ENCODE results near the gene TNFRSF14.

The TNFRSF14 gene

GRCh38 chr1:2587071-2587859, 31.1 kb downstream of the TNFRSF14 start:
- no peaks in the 10 kb centered on the region for H3K27me3 ChIP-seq (replicated peaks; ENCODE audit: control insufficient read depth, insufficient read depth, low read length)
- no peaks in the 10 kb centered on the region for H3K36me3 ChIP-seq (ENCODE audit: control insufficient read depth, insufficient read depth, low read length, severe bottlenecking)
- peaks cover 4% of the 10 kb centered on the region for H3K4me1 ChIP-seq (ENCODE audit: control insufficient read depth, insufficient read depth, low read length)
- H3K9me3 ChIP-seq (ENCODE audit: control insufficient read depth, low read length): no peaks in the 10 kb centered on the region
- DNase-seq (ENCODE audit: low read depth): no peak
- H3K9ac ChIP-seq (ENCODE audit: low read length): peak overlapping the region; percentile 84
- H3K4me3 ChIP-seq (ENCODE audit: low read length): peak overlapping the region; percentile 84

GRCh38 chr1:2587860-2588571, 31.8 kb downstream of the TNFRSF14 start:
- Histone ChIP-seq H3K4me1 (ENCODE audit: control insufficient read depth, insufficient read depth, low read length) (peaks cover 4% of the 10 kb centered on the region), H3K9ac (ENCODE audit: low read length) (no peak overlapping the region), H3K4me3 (ENCODE audit: low read length) (no peak overlapping the region), H3K27me3 (replicated peaks; ENCODE audit: control insufficient read depth, insufficient read depth, low read length) (no peaks in the 10 kb centered on the region), H3K9me3 (ENCODE audit: control insufficient read depth, low read length) (no peaks in the 10 kb centered on the region), H3K36me3 (ENCODE audit: control insufficient read depth, insufficient read depth, low read length, severe bottlenecking) (no peaks in the 10 kb centered on the region)
- DNase-seq (ENCODE audit: low read depth): no peak

- H3K9ac ChIP-seq (ENCODE audit: low read length): no peak overlapping the region
- no peak overlapping the region for H3K4me3 ChIP-seq (ENCODE audit: low read length)
- H3K9me3 ChIP-seq (ENCODE audit: control insufficient read depth, low read length): no peaks in the 10 kb centered on the region
These were observed 32.7 kb downstream of the TNFRSF14 start for GRCh38 chr1:2588661-2589430.

GRCh38 chr1:2589431-2590232, 33.5 kb downstream of the TNFRSF14 start:
- H3K4me1 ChIP-seq (ENCODE audit: control insufficient read depth, insufficient read depth, low read length): peaks cover 4% of the 10 kb centered on the region
- no peak overlapping the region for H3K4me3 ChIP-seq (ENCODE audit: low read length)
- H3K27me3 ChIP-seq (replicated peaks; ENCODE audit: control insufficient read depth, insufficient read depth, low read length): peaks cover under 1% of the 10 kb centered on the region
- no peak overlapping the region for H3K9ac ChIP-seq (ENCODE audit: low read length)
- H3K36me3 ChIP-seq (ENCODE audit: control insufficient read depth, insufficient read depth, low read length, severe bottlenecking): no peaks in the 10 kb centered on the region
- no peaks in the 10 kb centered on the region for H3K9me3 ChIP-seq (ENCODE audit: control insufficient read depth, low read length)
- DNase-seq (ENCODE audit: low read depth): no peak

More at GRCh38 chr1:2588661-2589430, 32.7 kb downstream of the TNFRSF14 start:
- peaks cover 4% of the 10 kb centered on the region for H3K4me1 ChIP-seq (ENCODE audit: control insufficient read depth, insufficient read depth, low read length)
- no peak for DNase-seq (ENCODE audit: low read depth)
- H3K27me3 ChIP-seq (replicated peaks; ENCODE audit: control insufficient read depth, insufficient read depth, low read length): no peaks in the 10 kb centered on the region
- H3K36me3 ChIP-seq (ENCODE audit: control insufficient read depth, insufficient read depth, low read length, severe bottlenecking): no peaks in the 10 kb centered on the region

- H3K9me3 ChIP-seq (ENCODE audit: control insufficient read depth, low read length): no peaks in the 10 kb centered on the region
- peaks cover 4% of the 10 kb centered on the region for H3K4me1 ChIP-seq (ENCODE audit: control insufficient read depth, insufficient read depth, low read length)
- peaks cover 3% of the 10 kb centered on the region for H3K27me3 ChIP-seq (replicated peaks; ENCODE audit: control insufficient read depth, insufficient read depth, low read length)
- H3K9ac ChIP-seq (ENCODE audit: low read length): no peak overlapping the region
- DNase-seq (ENCODE audit: low read depth): no peak
- no peaks in the 10 kb centered on the region for H3K36me3 ChIP-seq (ENCODE audit: control insufficient read depth, insufficient read depth, low read length, severe bottlenecking)
- no peak overlapping the region for H3K4me3 ChIP-seq (ENCODE audit: low read length)
These were observed 34.3 kb downstream of the TNFRSF14 start for GRCh38 chr1:2590233-2591141.

- H3K36me3 ChIP-seq (ENCODE audit: control insufficient read depth, insufficient read depth, low read length, severe bottlenecking): no peaks in the 10 kb centered on the region
- no peaks in the 10 kb centered on the region for H3K9me3 ChIP-seq (ENCODE audit: control insufficient read depth, low read length)
- peaks cover 3% of the 10 kb centered on the region for H3K27me3 ChIP-seq (replicated peaks; ENCODE audit: control insufficient read depth, insufficient read depth, low read length)
- H3K4me1 ChIP-seq (ENCODE audit: control insufficient read depth, insufficient read depth, low read length): peaks cover 4% of the 10 kb centered on the region
- no peak for DNase-seq (ENCODE audit: low read depth)
- H3K9ac ChIP-seq (ENCODE audit: low read length): no peak overlapping the region
- no peak overlapping the region for H3K4me3 ChIP-seq (ENCODE audit: low read length)
These were observed 35.0 kb downstream of the TNFRSF14 start for GRCh38 chr1:2591233-2591580.

GRCh38 chr1:2591581-2592261, 35.5 kb downstream of the TNFRSF14 start:
- Histone ChIP-seq H3K9ac (ENCODE audit: low read length) (no peak overlapping the region), H3K4me1 (ENCODE audit: control insufficient read depth, insufficient read depth, low read length) (peaks cover 4% of the 10 kb centered on the region), H3K4me3 (ENCODE audit: low read length) (no peak overlapping the region), H3K9me3 (ENCODE audit: control insufficient read depth, low read length) (no peaks in the 10 kb centered on the region), H3K27me3 (replicated peaks; ENCODE audit: control insufficient read depth, insufficient read depth, low read length) (peaks cover 3% of the 10 kb centered on the region), H3K36me3 (ENCODE audit: control insufficient read depth, insufficient read depth, low read length, severe bottlenecking) (no peaks in the 10 kb centered on the region)
- DNase-seq (ENCODE audit: low read depth): no peak

GRCh38 chr1:2592672-2593071, 36.5 kb downstream of the TNFRSF14 start:
- Histone ChIP-seq H3K4me3 (ENCODE audit: low read length) (no peak overlapping the region), H3K9ac (ENCODE audit: low read length) (no peak overlapping the region), H3K36me3 (ENCODE audit: control insufficient read depth, insufficient read depth, low read length, severe bottlenecking) (no peaks in the 10 kb centered on the region), H3K27me3 (replicated peaks; ENCODE audit: control insufficient read depth, insufficient read depth, low read length) (peaks cover 3% of the 10 kb centered on the region), H3K9me3 (ENCODE audit: control insufficient read depth, low read length) (no peaks in the 10 kb centered on the region), H3K4me1 (ENCODE audit: control insufficient read depth, insufficient read depth, low read length) (no peaks in the 10 kb centered on the region)
- DNase-seq (ENCODE audit: low read depth): no peak

- Histone ChIP-seq H3K36me3 (ENCODE audit: control insufficient read depth, insufficient read depth, low read length, severe bottlenecking) (no peaks in the 10 kb centered on the region), H3K9me3 (ENCODE audit: control insufficient read depth, low read length) (peaks cover 4% of the 10 kb centered on the region), H3K9ac (ENCODE audit: low read length) (no peak overlapping the region), H3K27me3 (replicated peaks; ENCODE audit: control insufficient read depth, insufficient read depth, low read length) (peaks cover 3% of the 10 kb centered on the region), H3K4me3 (ENCODE audit: low read length) (no peak overlapping the region), H3K4me1 (ENCODE audit: control insufficient read depth, insufficient read depth, low read length) (no peaks in the 10 kb centered on the region)
- DNase-seq (ENCODE audit: low read depth): no peak
These were observed 37.2 kb downstream of the TNFRSF14 start for GRCh38 chr1:2593251-2593878.

All from adipocyte (in vitro differentiated cells).